ENCODE results near the gene TFPI. TPM values are rescaled to one million over a fixed set of nuclear protein-coding genes. Genes with fewer than 3 reads are reported as not detected.

Gene TFPI
- total RNA-seq, 1 experiment from 2014 or later = 16.0 TPM

DNA sequence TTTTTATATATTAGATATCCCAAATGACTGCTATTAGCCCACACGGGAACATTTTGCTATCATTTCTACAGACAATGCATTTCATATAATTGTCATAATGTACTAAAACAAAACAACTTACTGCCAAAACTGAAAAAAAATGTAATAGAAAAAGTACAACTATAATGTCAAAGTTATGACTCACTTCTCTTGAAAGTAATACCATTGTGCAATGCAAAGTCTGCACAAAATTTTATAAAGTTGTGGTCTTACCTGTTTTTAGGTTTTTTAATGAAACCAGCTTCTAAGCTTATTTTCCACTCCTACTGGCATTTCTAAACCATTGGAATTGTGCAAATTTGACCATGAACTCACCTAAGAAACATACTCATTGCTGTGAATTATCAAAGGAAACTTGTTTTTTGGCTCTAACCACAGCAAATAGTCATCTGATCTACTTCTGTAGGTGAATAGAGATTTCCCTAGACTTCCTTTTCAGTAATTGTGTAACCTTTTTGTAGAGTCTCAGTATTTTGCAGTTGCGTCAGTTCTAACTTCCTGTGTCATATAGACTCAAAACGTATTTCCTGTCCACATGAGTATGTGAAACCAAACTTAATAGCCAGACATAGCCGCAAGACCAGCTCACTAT is 31.9 kb upstream of the TFPI start:
- intact Hi-C loops (cut with micrococcal nuclease) = no loop called here
- no TSS peak for BruUV-seq (replicated peaks)
- POLR2A ChIA-PET (ENCODE audit: unreplicated experiment) = no interaction called here
- H3K4me2 ChIP-seq (ENCODE audit: low read length) = peak overlapping the region; percentile 17; the same call in 1 of the 2 replicates
- no peak for ATAC-seq
- H2AFZ ChIP-seq (ENCODE audit: low read length) = 0 out of 2 replicates have a peak overlapping the region, but pooled peaks have one; percentile 18
- H3K9me2 ChIP-seq (replicated peaks; ENCODE audit: low read length) = no peaks in the 10 kb centered on the region
- H3K4me3 ChIP-seq (ENCODE audit: low read length) = no peak overlapping the region
- H3F3A ChIP-seq (ENCODE audit: low read length, unreplicated experiment) = peaks cover 5% of the 10 kb centered on the region
- H3K27ac ChIP-seq (ENCODE audit: low read length) = peak overlapping the region; percentile 29
- H3K36me3 ChIP-seq (ENCODE audit: low read depth, low read length) = no peaks in the 10 kb centered on the region
- H3K4me1 ChIP-seq (ENCODE audit: insufficient read depth, low read length) = peaks cover 11% of the 10 kb centered on the region
- no peaks in the 10 kb centered on the region for H3K27me3 ChIP-seq (ENCODE audit: low read length)
- peak; percentile 56 for DNase-seq
- no peak overlapping the region for H3K9ac ChIP-seq (ENCODE audit: low read length)
- H4K20me1 ChIP-seq (ENCODE audit: low read length) = no peaks in the 10 kb centered on the region
- TF ChIP-seq, protein P1, sequence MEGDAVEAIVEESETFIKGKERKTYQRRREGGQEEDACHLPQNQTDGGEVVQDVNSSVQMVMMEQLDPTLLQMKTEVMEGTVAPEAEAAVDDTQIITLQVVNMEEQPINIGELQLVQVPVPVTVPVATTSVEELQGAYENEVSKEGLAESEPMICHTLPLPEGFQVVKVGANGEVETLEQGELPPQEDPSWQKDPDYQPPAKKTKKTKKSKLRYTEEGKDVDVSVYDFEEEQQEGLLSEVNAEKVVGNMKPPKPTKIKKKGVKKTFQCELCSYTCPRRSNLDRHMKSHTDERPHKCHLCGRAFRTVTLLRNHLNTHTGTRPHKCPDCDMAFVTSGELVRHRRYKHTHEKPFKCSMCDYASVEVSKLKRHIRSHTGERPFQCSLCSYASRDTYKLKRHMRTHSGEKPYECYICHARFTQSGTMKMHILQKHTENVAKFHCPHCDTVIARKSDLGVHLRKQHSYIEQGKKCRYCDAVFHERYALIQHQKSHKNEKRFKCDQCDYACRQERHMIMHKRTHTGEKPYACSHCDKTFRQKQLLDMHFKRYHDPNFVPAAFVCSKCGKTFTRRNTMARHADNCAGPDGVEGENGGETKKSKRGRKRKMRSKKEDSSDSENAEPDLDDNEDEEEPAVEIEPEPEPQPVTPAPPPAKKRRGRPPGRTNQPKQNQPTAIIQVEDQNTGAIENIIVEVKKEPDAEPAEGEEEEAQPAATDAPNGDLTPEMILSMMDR (conservative IDR thresholded peaks at IDR 0.05; ENCODE audit: low read depth, low read length) = no peak
- no peak for TF ChIP-seq EZH2phosphoT487 (IDR thresholded peaks at IDR 0.05; ENCODE audit: borderline replicate concordance, low read length)
- no peak for TF ChIP-seq EZH2 (IDR thresholded peaks at IDR 0.05; ENCODE audit: low read length, unreplicated experiment)
- H3K9me3 ChIP-seq (ENCODE audit: low read length) = no peaks in the 10 kb centered on the region
- H3K79me2 ChIP-seq (ENCODE audit: low read length) = no peaks in the 10 kb centered on the region
- CTCF ChIA-PET = no interaction called here

DNA sequence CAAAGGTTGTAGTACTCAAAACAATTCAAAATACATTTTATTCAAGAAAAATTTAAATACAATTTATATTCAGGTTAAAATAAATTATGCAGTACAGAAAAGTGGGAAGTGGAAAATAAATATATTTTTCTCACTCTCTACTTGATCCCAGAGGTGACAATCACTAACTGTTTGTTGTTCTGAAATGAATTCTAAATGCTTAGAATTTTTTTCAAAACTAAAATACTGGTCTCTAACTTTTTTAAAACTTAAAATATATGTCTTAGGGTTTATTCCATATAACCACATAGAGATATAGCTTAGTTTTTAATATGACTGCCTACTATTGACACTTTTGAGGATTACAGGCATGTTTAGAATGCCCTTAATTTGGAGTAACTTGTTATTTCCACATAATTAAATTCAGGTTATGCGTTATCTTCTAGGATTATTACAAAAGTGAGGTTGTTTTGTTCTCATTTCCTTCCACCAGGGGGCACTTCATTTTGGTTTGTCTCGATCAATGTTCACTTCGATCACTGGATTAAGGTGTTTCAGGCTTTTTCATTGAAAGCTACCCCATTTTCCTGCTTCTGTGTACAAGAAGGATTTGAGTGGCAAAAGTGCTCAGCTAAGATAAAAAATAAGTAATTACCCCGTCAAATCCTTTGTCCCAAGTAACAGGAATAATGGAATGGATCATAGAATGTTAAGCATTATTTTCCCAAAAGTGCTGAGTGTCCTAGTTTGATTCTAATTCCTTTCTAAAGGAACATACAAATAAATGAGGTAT is 27.1 kb upstream of the TFPI start:
- Histone ChIP-seq H3K27me3 (ENCODE audit: low read length) (no peaks in the 10 kb centered on the region), H3K79me2 (ENCODE audit: low read length) (no peaks in the 10 kb centered on the region), H2AFZ (ENCODE audit: low read length) (peak overlapping the region; percentile 76), H3K36me3 (ENCODE audit: low read depth, low read length) (no peaks in the 10 kb centered on the region), H4K20me1 (ENCODE audit: low read length) (no peaks in the 10 kb centered on the region), H3K9me2 (replicated peaks; ENCODE audit: low read length) (no peaks in the 10 kb centered on the region), H3K4me1 (ENCODE audit: insufficient read depth, low read length) (peaks cover 23% of the 10 kb centered on the region), H3F3A (ENCODE audit: low read length, unreplicated experiment) (peaks cover 2% of the 10 kb centered on the region), H3K27ac (ENCODE audit: low read length) (peak overlapping the region; percentile 72), H3K9ac (ENCODE audit: low read length) (peak overlapping the region; percentile 56), H3K9me3 (ENCODE audit: low read length) (no peaks in the 10 kb centered on the region), H3K4me3 (ENCODE audit: low read length) (peak overlapping the region; percentile 35), H3K4me2 (ENCODE audit: low read length) (peak overlapping the region; percentile 64)
- TF ChIP-seq EZH2phosphoT487 (IDR thresholded peaks at IDR 0.05; ENCODE audit: borderline replicate concordance, low read length) (no peak), EZH2 (IDR thresholded peaks at IDR 0.05; ENCODE audit: low read length, unreplicated experiment) (no peak)
- TF ChIP-seq, protein P1 (conservative IDR thresholded peaks at IDR 0.05; ENCODE audit: low read depth, low read length) = peak; percentile 82
- DNase-seq (peak; percentile 75), ATAC-seq (peak; percentile 37)
- intact Hi-C loops (cut with micrococcal nuclease) = loop anchor here (1.0 to 5.0 kb wide), 7 partner anchors 41 to 1831 kb away; partner anchors contain the start of gene GULP1
- BruUV-seq (replicated peaks) = no TSS peak
- ChIA-PET POLR2A (ENCODE audit: unreplicated experiment) (no interaction called here), CTCF (interaction anchor here (0.9 to 2.8 kb wide), 2 partner anchors 81 to 262 kb away, joined by 3 to 37 read pairs; no protein-coding TSS in a partner anchor)

Measured in PC-3 (cell line).